ENCODE data around the gene SLC26A8.

- no peak for TF ChIP-seq CTCF (IDR thresholded peaks at IDR 0.05)
- no peak for TF ChIP-seq POLR2A (IDR thresholded peaks at IDR 0.05)
- no peak for TF ChIP-seq EP300 (IDR thresholded peaks at IDR 0.05)
Observed at GRCh38 chr6:36053878-36054277, 29.4 kb upstream of the SLC26A8 start.

All from tibial nerve (tissue), 4 donors.